SU-DHL-6 (cell line): ENCODE data around the gene EPB41.

Source experiments
- EZH2phosphoT487 ChIP-seq: fragments of 200-600 bp; sonication (generic), shearing (Covaris generic); conservative IDR thresholded peaks from 2 replicates; pipeline ENCODE4 v1.6.1; 2018; ENCODE audit warnings: mild to moderate bottlenecking, antibody characterized with exemption, low read length, moderate library complexity, mixed read lengths
- TF ChIP-seq, protein P1 (sequence below): fragments of 200-600 bp; sonication (generic); IDR thresholded peaks from one replicate; pipeline ENCODE4 v1.5.1; 2017; ENCODE audit warnings: antibody characterized with exemption, mild to moderate bottlenecking, low read length, moderate library complexity; ENCODE audit not compliant: insufficient read depth, poor library complexity, severe bottlenecking

DNA sequence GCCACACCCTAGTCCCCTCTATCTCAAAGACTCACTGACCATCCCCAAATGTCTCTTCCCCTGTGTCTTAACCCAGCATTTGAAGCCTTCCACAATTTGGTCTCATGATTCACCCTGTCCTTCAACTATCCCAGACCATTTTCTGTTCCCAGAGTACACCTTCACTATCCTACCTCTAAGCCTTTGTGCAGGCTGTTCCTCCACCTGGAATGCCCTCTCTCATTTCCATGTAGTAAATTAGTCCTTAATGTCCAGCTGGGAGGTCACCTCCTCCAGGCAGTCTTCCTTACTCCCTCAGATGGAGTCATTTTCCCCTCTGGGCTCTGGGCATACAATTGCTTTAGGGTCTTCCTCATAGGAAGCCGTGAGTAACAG, 31.1 kb upstream of the EPB41 start:
- TF ChIP-seq, protein P1, sequence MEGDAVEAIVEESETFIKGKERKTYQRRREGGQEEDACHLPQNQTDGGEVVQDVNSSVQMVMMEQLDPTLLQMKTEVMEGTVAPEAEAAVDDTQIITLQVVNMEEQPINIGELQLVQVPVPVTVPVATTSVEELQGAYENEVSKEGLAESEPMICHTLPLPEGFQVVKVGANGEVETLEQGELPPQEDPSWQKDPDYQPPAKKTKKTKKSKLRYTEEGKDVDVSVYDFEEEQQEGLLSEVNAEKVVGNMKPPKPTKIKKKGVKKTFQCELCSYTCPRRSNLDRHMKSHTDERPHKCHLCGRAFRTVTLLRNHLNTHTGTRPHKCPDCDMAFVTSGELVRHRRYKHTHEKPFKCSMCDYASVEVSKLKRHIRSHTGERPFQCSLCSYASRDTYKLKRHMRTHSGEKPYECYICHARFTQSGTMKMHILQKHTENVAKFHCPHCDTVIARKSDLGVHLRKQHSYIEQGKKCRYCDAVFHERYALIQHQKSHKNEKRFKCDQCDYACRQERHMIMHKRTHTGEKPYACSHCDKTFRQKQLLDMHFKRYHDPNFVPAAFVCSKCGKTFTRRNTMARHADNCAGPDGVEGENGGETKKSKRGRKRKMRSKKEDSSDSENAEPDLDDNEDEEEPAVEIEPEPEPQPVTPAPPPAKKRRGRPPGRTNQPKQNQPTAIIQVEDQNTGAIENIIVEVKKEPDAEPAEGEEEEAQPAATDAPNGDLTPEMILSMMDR = no peak
- no peak for TF ChIP-seq EZH2phosphoT487
